HCT116 (cell line): ENCODE results near the gene LRAT. TPM values are rescaled to one million over a fixed set of nuclear protein-coding genes. Genes with fewer than 3 reads are reported as not detected.

ENCODE experiments used
- ATAC-seq: fragments of 200-7000 bp; cut with Tn5 transposase; 2 replicates; pipeline ENCODE4 v1.9.1; 2020; ENCODE audit warnings: mild to moderate bottlenecking, moderate library complexity
- BruUV-seq: library from RNA; stranded (reverse); fragments of 400-500 nt; replicated peaks from 2 replicates; lab custom pipeline; 2021; lab: Mats Ljungman, UMichigan
- CTCF ChIA-PET: fragments of 300-600 bp; sonication (Branson Sonifier 250); formaldehyde crosslinking; loops from one replicate; lab custom pipeline; 2021; ENCODE audit warnings: antibody characterized with exemption; lab: Charles Lee
- POLR2A ChIA-PET: fragments of 300-600, 350-600 bp; sonication (Branson Sonifier 250); formaldehyde crosslinking; loops from one replicate; lab custom pipeline; 2021; ENCODE audit warnings: antibody characterized with exemption; lab: Charles Lee
- RAD21 ChIA-PET, 2 experiments: fragments of 300-600 bp; sonication (Branson Sonifier 250); formaldehyde crosslinking; loops; one replicate each; lab custom pipeline; 2023; ENCODE audit warnings: low total read pairs in 2 of 2; ENCODE audit not compliant: uncharacterized antibody in 2 of 2, unreplicated experiment in 2 of 2, low non-redundant PET in 1 of 2; lab: Charles Lee
- DNase-seq: peaks from one replicate; pipeline ENCODE4 v3.0.0-alpha.2; 2010; ENCODE audit warnings: low read depth, low spot score
- H2AFZ ChIP-seq: fragments of 200-600 bp; shearing (Covaris generic), sonication (generic); 2 replicates; pipeline ENCODE4 v1.6.1; 2017; ENCODE audit warnings: low read depth, mixed run types, mixed read lengths, antibody characterized with exemption, low read length; ENCODE audit not compliant: poor library complexity, severe bottlenecking
- H3K27ac ChIP-seq: 2 replicates; pipeline ENCODE4 v1.5.1; 2012; ENCODE audit warnings: low read depth, low read length
- H3K27me3 ChIP-seq: fragments of 200-600 bp; sonication (generic); 2 replicates; pipeline ENCODE4 v1.6.1; 2016; ENCODE audit warnings: mixed run types, low read length, mixed read lengths; ENCODE audit not compliant: insufficient read depth
- H3K36me3 ChIP-seq, 2 experiments: fragments of 200-500 bp in 1 of 2; fragments of 200-600 bp in 1 of 2; sonication (Bioruptor generic) in 1 of 2; sonication (generic) in 1 of 2; 2 replicates each; pipeline versions ENCODE4 v1.5.1 to v1.6.1; 2014 to 2016; ENCODE audit warnings: low read length in 2 of 2, inconsistent platforms in 1 of 2, mixed read lengths in 1 of 2, mixed run types in 1 of 2; ENCODE audit not compliant: insufficient read depth in 2 of 2, control insufficient read depth in 1 of 2
- H3K4me1 ChIP-seq, 2 experiments: fragments of 200-600 bp in 1 of 2; sonication (generic) in 1 of 2; 2 replicates each; pipeline versions ENCODE4 v1.5.1 to v1.6.1; 2012 to 2017; ENCODE audit warnings: low read length in 2 of 2, inconsistent platforms in 1 of 2, mild to moderate bottlenecking in 1 of 2, mixed read lengths in 1 of 2, mixed run types in 1 of 2, moderate library complexity in 1 of 2; ENCODE audit not compliant: insufficient read depth in 2 of 2, control insufficient read depth in 1 of 2
- H3K4me2 ChIP-seq: fragments of 200-600 bp; sonication (generic); 2 replicates; pipeline ENCODE4 v1.6.1; 2017; ENCODE audit warnings: mixed run types, low read length, mixed read lengths
- H3K4me3 ChIP-seq, 2 experiments: fragments of 200-600 bp in 1 of 2; sonication (generic) in 1 of 2; replicated peaks in 1 of 2; 2 replicates each; pipeline ENCODE4 v1.5.1; 2011 to 2016; ENCODE audit warnings: low read length in 2 of 2, control low read depth in 1 of 2, low read depth in 1 of 2, mild to moderate bottlenecking in 1 of 2, mixed read lengths in 1 of 2, mixed run types in 1 of 2
- H3K79me2 ChIP-seq: fragments of 200-600 bp; sonication (generic); 2 replicates; pipeline ENCODE4 v1.6.1; 2017; ENCODE audit warnings: mild to moderate bottlenecking, mixed run types, low read length, moderate library complexity, mixed read lengths; ENCODE audit not compliant: insufficient read depth
- H3K9ac ChIP-seq: fragments of 200-600 bp; sonication (generic); 2 replicates; pipeline ENCODE4 v1.6.1; 2016; ENCODE audit warnings: low read length, mixed read lengths
- H3K9me2 ChIP-seq: fragments of 200-600 bp; sonication (generic), shearing (Covaris generic); 2 replicates; pipeline ENCODE4 v1.6.1; 2017; ENCODE audit warnings: mixed run types, mild to moderate bottlenecking, moderate library complexity; ENCODE audit not compliant: insufficient read depth
- H3K9me3 ChIP-seq, 2 experiments: fragments of 200-500 bp in 1 of 2; fragments of 200-600 bp in 1 of 2; sonication (Bioruptor generic) in 1 of 2; sonication (generic) in 1 of 2; 2 replicates each; pipeline ENCODE4 v1.6.1; 2014 to 2017; ENCODE audit warnings: low read length in 2 of 2, mixed read lengths in 2 of 2, inconsistent platforms in 1 of 2, low read depth in 1 of 2, mild to moderate bottlenecking in 1 of 2, mixed run types in 1 of 2, moderate library complexity in 1 of 2; ENCODE audit not compliant: control insufficient read depth in 1 of 2, insufficient read depth in 1 of 2
- H4K20me1 ChIP-seq: fragments of 200-600 bp; sonication (generic), shearing (Covaris generic); 2 replicates; pipeline ENCODE4 v1.6.1; 2017; ENCODE audit warnings: mixed run types, mild to moderate bottlenecking, moderate library complexity; ENCODE audit not compliant: insufficient read depth
- CBX3 ChIP-seq: IDR thresholded peaks from 2 replicates; pipeline ENCODE4 v1.6.1; 2012; ENCODE audit warnings: low read depth
- CEBPB ChIP-seq: IDR thresholded peaks from 2 replicates; pipeline ENCODE4 v1.6.1; 2012; ENCODE audit warnings: low read depth
- EGR1 ChIP-seq: IDR thresholded peaks from 2 replicates; pipeline ENCODE4 v1.6.1; 2012; ENCODE audit warnings: low read depth
- EZH2 ChIP-seq: fragments of 200-600 bp; sonication (generic); IDR thresholded peaks from 2 replicates; pipeline ENCODE4 v1.6.1; 2017; ENCODE audit warnings: antibody characterized with exemption, mixed run types
- EZH2phosphoT487 ChIP-seq: fragments of 200-600 bp; IDR thresholded peaks from 2 replicates; pipeline ENCODE4 v1.6.1; 2018; ENCODE audit warnings: antibody characterized with exemption, borderline replicate concordance
- FOSL1 ChIP-seq: IDR thresholded peaks from 2 replicates; pipeline ENCODE4 v1.6.1; 2012; ENCODE audit warnings: low read depth
- JUND ChIP-seq: IDR thresholded peaks from 2 replicates; pipeline ENCODE4 v1.6.1; 2012
- POLR2A ChIP-seq: IDR thresholded peaks from 2 replicates; pipeline ENCODE4 v1.7.0; 2011; ENCODE audit warnings: borderline replicate concordance; ENCODE audit not compliant: insufficient read depth, insufficient read length; ENCODE audit errors: extremely low read depth
- POLR2AphosphoS5 ChIP-seq: IDR thresholded peaks from 2 replicates; pipeline ENCODE4 v1.6.1; 2011; ENCODE audit warnings: mild to moderate bottlenecking, low read depth, low read length, moderate library complexity
- RAD21 ChIP-seq: IDR thresholded peaks from 2 replicates; pipeline ENCODE4 v1.6.1; 2012; ENCODE audit warnings: low read depth, mild to moderate bottlenecking
- SIN3A ChIP-seq: IDR thresholded peaks from 2 replicates; pipeline ENCODE4 v1.6.1; 2012; ENCODE audit warnings: low read depth
- SP1 ChIP-seq: IDR thresholded peaks from 2 replicates; pipeline ENCODE4 v1.6.1; 2012; ENCODE audit warnings: low read depth
- TCF7L2 ChIP-seq: IDR thresholded peaks from 2 replicates; pipeline ENCODE4 v1.7.0; 2011; ENCODE audit warnings: borderline replicate concordance, inconsistent platforms; ENCODE audit not compliant: insufficient read depth, insufficient read length; ENCODE audit errors: extremely low read depth
- YY1 ChIP-seq: IDR thresholded peaks from 2 replicates; pipeline ENCODE4 v1.6.1; 2011; ENCODE audit warnings: low read length, low read depth, moderate library complexity, mild to moderate bottlenecking; ENCODE audit not compliant: insufficient replicate concordance; ENCODE audit errors: extremely low read depth
- ZFX ChIP-seq: fragments of 450-650 bp; IDR thresholded peaks from 2 replicates; pipeline ENCODE4 v1.6.1; 2017
- ZNF274 ChIP-seq: fragments of 200-500 bp; sonication (Bioruptor generic); IDR thresholded peaks from 2 replicates; pipeline ENCODE4 v1.6.1; 2014; ENCODE audit warnings: mild to moderate bottlenecking, low read depth, low read length, inconsistent platforms
- intact Hi-C: fragments of 100-400 bp; cut with micrococcal nuclease; formaldehyde crosslinking; loops from 2 replicates; pipeline ENCODE4 v1.10.0; 2022
- total RNA-seq: library from RNA; stranded (reverse); gene quantifications from one replicate; pipeline ENCODE4 v1.2.1, GENCODE V29; 2021; ENCODE audit not compliant: unreplicated experiment
- TF ChIP-seq, protein P1 (sequence below): IDR thresholded peaks from 2 replicates; pipeline ENCODE4 v1.6.1; 2011; ENCODE audit warnings: mild to moderate bottlenecking, low read length, moderate library complexity; ENCODE audit not compliant: insufficient replicate concordance; ENCODE audit errors: extremely low read depth
- TF ChIP-seq, protein P2 (sequence below): IDR thresholded peaks from 2 replicates; pipeline ENCODE4 v1.6.1; 2012
- TF ChIP-seq, protein P3 (sequence below): IDR thresholded peaks from 2 replicates; pipeline ENCODE4 v1.6.1; 2012; ENCODE audit warnings: low read depth
- TF ChIP-seq, protein P4 (sequence below), 3 experiments: fragments of 200-600 bp in 1 of 3; sonication (generic) in 1 of 3; IDR thresholded peaks in 2 of 3; conservative IDR thresholded peaks in 1 of 3; 2 replicates each; pipeline ENCODE4 v1.5.1; 2012 to 2017; ENCODE audit warnings: low read depth in 2 of 3, low read length in 2 of 3, antibody characterized with exemption in 1 of 3, borderline replicate concordance in 1 of 3, control low read depth in 1 of 3, mild to moderate bottlenecking in 1 of 3, mixed read lengths in 1 of 3, mixed run types in 1 of 3, moderate library complexity in 1 of 3; ENCODE audit not compliant: insufficient read depth in 1 of 3
- TF ChIP-seq, protein P5 (sequence below): IDR thresholded peaks from 2 replicates; pipeline ENCODE4 v1.6.1; 2012

LRAT gene
- total RNA-seq, 1 experiment from 2014 or later: 3.8 TPM

DNA sequence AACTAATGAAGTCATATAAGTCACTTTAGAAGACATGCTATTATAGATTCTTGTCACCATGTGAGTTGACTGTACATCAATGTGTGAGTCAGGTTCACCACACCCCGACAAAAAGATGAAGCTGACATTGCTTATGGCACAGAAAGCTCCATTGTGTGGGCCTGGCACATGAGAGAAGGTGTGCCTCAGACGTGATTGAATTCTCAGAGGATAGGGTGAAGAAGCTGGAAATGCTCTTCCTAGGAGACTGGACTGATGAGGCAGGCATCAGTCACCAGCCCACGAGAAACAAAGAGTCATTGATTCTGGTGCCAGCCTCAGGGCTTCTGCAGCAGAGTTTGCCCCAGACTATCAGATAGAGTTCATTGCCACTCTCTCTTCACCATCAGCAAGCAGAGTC is 35.9 kb upstream of the LRAT start:
- intact Hi-C loops: no loop called here
- DNase-seq: peak; percentile 88
- Histone ChIP-seq H3K4me3 (no peak overlapping the region), H3K9me3 (no peaks in the 10 kb centered on the region), H3K36me3 (no peaks in the 10 kb centered on the region), H3K27ac (no peak overlapping the region), H2AFZ (peak overlapping the region; percentile 32), H3K9me2 (0 out of 2 replicates have a peak, but pooled peaks cover 4% of the 10 kb centered on the region), H3K4me1 (peaks cover 0 to 16% of the 10 kb centered on the region in 2 experiments; a peak in 2 of 4 replicates), H3K9ac (no peak overlapping the region), H4K20me1 (no peaks in the 10 kb centered on the region), H3K4me2 (peak overlapping the region; percentile 41), H3K27me3 (no peaks in the 10 kb centered on the region), H3K79me2 (no peaks in the 10 kb centered on the region)
- ATAC-seq: peak; percentile 92
- ChIA-PET POLR2A (interaction anchor here (1.3 kb wide), 1 partner anchor 11 kb away, joined by 3 read pairs; no protein-coding TSS in a partner anchor), CTCF (no interaction called here), RAD21 (no interaction called here)
- no TSS peak for BruUV-seq
- TF ChIP-seq, protein P1, sequence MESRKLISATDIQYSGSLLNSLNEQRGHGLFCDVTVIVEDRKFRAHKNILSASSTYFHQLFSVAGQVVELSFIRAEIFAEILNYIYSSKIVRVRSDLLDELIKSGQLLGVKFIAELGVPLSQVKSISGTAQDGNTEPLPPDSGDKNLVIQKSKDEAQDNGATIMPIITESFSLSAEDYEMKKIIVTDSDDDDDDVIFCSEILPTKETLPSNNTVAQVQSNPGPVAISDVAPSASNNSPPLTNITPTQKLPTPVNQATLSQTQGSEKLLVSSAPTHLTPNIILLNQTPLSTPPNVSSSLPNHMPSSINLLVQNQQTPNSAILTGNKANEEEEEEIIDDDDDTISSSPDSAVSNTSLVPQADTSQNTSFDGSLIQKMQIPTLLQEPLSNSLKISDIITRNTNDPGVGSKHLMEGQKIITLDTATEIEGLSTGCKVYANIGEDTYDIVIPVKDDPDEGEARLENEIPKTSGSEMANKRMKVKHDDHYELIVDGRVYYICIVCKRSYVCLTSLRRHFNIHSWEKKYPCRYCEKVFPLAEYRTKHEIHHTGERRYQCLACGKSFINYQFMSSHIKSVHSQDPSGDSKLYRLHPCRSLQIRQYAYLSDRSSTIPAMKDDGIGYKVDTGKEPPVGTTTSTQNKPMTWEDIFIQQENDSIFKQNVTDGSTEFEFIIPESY: no peak
- TF ChIP-seq POLR2AphosphoS5 (no peak), SP1 (peak; percentile 80), SIN3A (peak; percentile 77), CBX3 (peak; percentile 85; the same call in 1 of the 2 replicates), JUND (peak; percentile 62), TCF7L2 (no peak), ZNF274 (no peak), FOSL1 (peak; percentile 72), EZH2 (no peak), YY1 (no peak), RAD21 (no peak; the same call in 1 of the 2 replicates), CEBPB (0 out of 2 replicates have a peak, but pooled peaks have one; percentile 21), POLR2A (no peak), EGR1 (no peak; the same call in 1 of the 2 replicates), ZFX (no peak), EZH2phosphoT487 (no peak)
- TF ChIP-seq, protein P2, sequence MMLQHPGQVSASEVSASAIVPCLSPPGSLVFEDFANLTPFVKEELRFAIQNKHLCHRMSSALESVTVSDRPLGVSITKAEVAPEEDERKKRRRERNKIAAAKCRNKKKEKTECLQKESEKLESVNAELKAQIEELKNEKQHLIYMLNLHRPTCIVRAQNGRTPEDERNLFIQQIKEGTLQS: no peak
- TF ChIP-seq, protein P3, sequence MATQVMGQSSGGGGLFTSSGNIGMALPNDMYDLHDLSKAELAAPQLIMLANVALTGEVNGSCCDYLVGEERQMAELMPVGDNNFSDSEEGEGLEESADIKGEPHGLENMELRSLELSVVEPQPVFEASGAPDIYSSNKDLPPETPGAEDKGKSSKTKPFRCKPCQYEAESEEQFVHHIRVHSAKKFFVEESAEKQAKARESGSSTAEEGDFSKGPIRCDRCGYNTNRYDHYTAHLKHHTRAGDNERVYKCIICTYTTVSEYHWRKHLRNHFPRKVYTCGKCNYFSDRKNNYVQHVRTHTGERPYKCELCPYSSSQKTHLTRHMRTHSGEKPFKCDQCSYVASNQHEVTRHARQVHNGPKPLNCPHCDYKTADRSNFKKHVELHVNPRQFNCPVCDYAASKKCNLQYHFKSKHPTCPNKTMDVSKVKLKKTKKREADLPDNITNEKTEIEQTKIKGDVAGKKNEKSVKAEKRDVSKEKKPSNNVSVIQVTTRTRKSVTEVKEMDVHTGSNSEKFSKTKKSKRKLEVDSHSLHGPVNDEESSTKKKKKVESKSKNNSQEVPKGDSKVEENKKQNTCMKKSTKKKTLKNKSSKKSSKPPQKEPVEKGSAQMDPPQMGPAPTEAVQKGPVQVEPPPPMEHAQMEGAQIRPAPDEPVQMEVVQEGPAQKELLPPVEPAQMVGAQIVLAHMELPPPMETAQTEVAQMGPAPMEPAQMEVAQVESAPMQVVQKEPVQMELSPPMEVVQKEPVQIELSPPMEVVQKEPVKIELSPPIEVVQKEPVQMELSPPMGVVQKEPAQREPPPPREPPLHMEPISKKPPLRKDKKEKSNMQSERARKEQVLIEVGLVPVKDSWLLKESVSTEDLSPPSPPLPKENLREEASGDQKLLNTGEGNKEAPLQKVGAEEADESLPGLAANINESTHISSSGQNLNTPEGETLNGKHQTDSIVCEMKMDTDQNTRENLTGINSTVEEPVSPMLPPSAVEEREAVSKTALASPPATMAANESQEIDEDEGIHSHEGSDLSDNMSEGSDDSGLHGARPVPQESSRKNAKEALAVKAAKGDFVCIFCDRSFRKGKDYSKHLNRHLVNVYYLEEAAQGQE: no peak
- TF ChIP-seq, protein P4, sequence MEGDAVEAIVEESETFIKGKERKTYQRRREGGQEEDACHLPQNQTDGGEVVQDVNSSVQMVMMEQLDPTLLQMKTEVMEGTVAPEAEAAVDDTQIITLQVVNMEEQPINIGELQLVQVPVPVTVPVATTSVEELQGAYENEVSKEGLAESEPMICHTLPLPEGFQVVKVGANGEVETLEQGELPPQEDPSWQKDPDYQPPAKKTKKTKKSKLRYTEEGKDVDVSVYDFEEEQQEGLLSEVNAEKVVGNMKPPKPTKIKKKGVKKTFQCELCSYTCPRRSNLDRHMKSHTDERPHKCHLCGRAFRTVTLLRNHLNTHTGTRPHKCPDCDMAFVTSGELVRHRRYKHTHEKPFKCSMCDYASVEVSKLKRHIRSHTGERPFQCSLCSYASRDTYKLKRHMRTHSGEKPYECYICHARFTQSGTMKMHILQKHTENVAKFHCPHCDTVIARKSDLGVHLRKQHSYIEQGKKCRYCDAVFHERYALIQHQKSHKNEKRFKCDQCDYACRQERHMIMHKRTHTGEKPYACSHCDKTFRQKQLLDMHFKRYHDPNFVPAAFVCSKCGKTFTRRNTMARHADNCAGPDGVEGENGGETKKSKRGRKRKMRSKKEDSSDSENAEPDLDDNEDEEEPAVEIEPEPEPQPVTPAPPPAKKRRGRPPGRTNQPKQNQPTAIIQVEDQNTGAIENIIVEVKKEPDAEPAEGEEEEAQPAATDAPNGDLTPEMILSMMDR (IDR thresholded peaks at IDR 0.05 in 2 of 3, conservative IDR thresholded peaks at IDR 0.05 in 1 of 3; ENCODE audit: borderline replicate concordance in 1 of 3, insufficient read depth in 1 of 3, low read depth in 2 of 3, low read length in 2 of 3): no peak
- TF ChIP-seq, protein P5, sequence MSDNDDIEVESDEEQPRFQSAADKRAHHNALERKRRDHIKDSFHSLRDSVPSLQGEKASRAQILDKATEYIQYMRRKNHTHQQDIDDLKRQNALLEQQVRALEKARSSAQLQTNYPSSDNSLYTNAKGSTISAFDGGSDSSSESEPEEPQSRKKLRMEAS: peak; percentile 64; the same call in 1 of the 2 replicates
